HG03558 (cell line): ENCODE measurements around the gene OPA3.
"Not testable (repeated sequence)": the region's sequence is repeated elsewhere in the genome, so short reads cannot be mapped to it uniquely, and the experiment has no call there.

Experiments used
- ATAC-seq: cut with Tn5 transposase; IDR thresholded peaks from one replicate; pipeline ENCODE4 v1.9.1; 2021; ENCODE audit warnings: moderate number of reproducible peaks; ENCODE audit not compliant: unreplicated experiment; ENCODE audit errors: extremely low read depth

The OPA3 gene

GRCh38 chr19:45584332-45585157 is at the start of gene OPA3:
Gene OPA3 (minus strand): TSS chr19:45584802. CDS start chr19:45584764, 38 bp downstream.
- ATAC-seq, result peak; percentile 60

GRCh38 chr19:45632468-45633196 is 48.0 kb upstream of the OPA3 start:
- ATAC-seq, result no peak

GRCh38 chr19:45630463-45630862 is 45.9 kb upstream of the OPA3 start:
- ATAC-seq, result no peak

- no peak for ATAC-seq
Measured at GRCh38 chr19:45629704-45630103, 45.1 kb upstream of the OPA3 start.

GRCh38 chr19:45628219-45628618 is 43.6 kb upstream of the OPA3 start:
- ATAC-seq, result not testable (repeated sequence)

GRCh38 chr19:45623984-45624383 is 39.4 kb upstream of the OPA3 start:
- ATAC-seq, result no peak

- ATAC-seq, result no peak
Measured at GRCh38 chr19:45621976-45622503, 37.4 kb upstream of the OPA3 start.

- ATAC-seq, result no peak
Measured at GRCh38 chr19:45621389-45621788, 36.8 kb upstream of the OPA3 start.

- no peak for ATAC-seq
Measured at GRCh38 chr19:45616704-45617017, 32.1 kb upstream of the OPA3 start.

- ATAC-seq, result no peak
Measured at GRCh38 chr19:45615795-45616703, 31.4 kb upstream of the OPA3 start.

- not testable (repeated sequence) for ATAC-seq
Measured at GRCh38 chr19:45615056-45615455, 30.5 kb upstream of the OPA3 start.

- no peak for ATAC-seq
Measured at GRCh38 chr19:45613926-45614725, 29.5 kb upstream of the OPA3 start.

GRCh38 chr19:45608948-45609347 is 24.3 kb upstream of the OPA3 start:
- no peak for ATAC-seq

GRCh38 chr19:45607071-45608029 is 22.7 kb upstream of the OPA3 start:
- ATAC-seq, result no peak

GRCh38 chr19:45601524-45602374 is 17.1 kb upstream of the OPA3 start, which contains the start of gene GPR4:
Gene GPR4 (minus strand): TSS chr19:45602212. CDS start chr19:45591866, 10,346 bp downstream.
- no peak for ATAC-seq

GRCh38 chr19:45601115-45601514 is 16.5 kb upstream of the OPA3 start:
- ATAC-seq, result no peak

GRCh38 chr19:45600340-45600885 is 15.8 kb upstream of the OPA3 start:
- ATAC-seq, result no peak
